Activated CD4-positive, alpha-beta T cell treated with anti-CD3 and anti-CD28 coated beads, Interleukin-2, amount 10 ng/mL, durations not matched to agents 7 days and 5 days (primary cell): ENCODE measurements around the gene UBL4A. TPM values are rescaled to one million over a fixed set of nuclear protein-coding genes. Genes with fewer than 3 reads are reported as not detected.

ENCODE experiments used
- CTCF ChIA-PET: fragments of 350-600 bp; sonication (Branson Sonifier 250); formaldehyde crosslinking; loops from one replicate; lab custom pipeline; 2021; ENCODE audit warnings: antibody characterized with exemption; lab: Charles Lee
- POLR2A ChIA-PET: fragments of 350-600 bp; sonication (Branson Sonifier 250); formaldehyde crosslinking; loops from one replicate; lab custom pipeline; 2021; ENCODE audit warnings: antibody characterized with exemption; lab: Charles Lee
- DNase-seq: peaks from one replicate; pipeline ENCODE4 v3.0.0-alpha.2; 2020
- H3K27ac Mint-ChIP-seq: one replicate; pipeline ENCODE4 v1.8.0; 2021; ENCODE audit warnings: mild to moderate bottlenecking, moderate library complexity, mixed read lengths
- H3K27me3 Mint-ChIP-seq: one replicate; pipeline ENCODE4 v1.8.0; 2021; ENCODE audit warnings: mixed read lengths
- H3K36me3 Mint-ChIP-seq: one replicate; pipeline ENCODE4 v1.8.0; 2021; ENCODE audit warnings: low read depth, mixed read lengths
- H3K4me1 Mint-ChIP-seq: one replicate; pipeline ENCODE4 v1.8.0; 2021; ENCODE audit warnings: mixed read lengths
- H3K4me3 Mint-ChIP-seq: one replicate; pipeline ENCODE4 v1.8.0; 2021; ENCODE audit warnings: mild to moderate bottlenecking, moderate library complexity, mixed read lengths
- H3K9me3 Mint-ChIP-seq: one replicate; pipeline ENCODE4 v1.8.0; 2021; ENCODE audit warnings: mixed read lengths
- microRNA-seq: library from miRNA; unstranded; fragments of <30 nt; microRNA quantifications from one replicate; pipeline ENCODE4 v1.2.0, GENCODE V29; 2021; ENCODE audit warnings: borderline microRNAs expressed, borderline replicate concordance
- total RNA-seq, 2 experiments: library from RNA; stranded (reverse); gene quantifications; one replicate each; pipeline ENCODE4 v1.2.3, GENCODE V29; 2021

The UBL4A gene
- total RNA-seq, 2 experiments from 2014 or later: 46.4 to 47.3 TPM

DNA sequence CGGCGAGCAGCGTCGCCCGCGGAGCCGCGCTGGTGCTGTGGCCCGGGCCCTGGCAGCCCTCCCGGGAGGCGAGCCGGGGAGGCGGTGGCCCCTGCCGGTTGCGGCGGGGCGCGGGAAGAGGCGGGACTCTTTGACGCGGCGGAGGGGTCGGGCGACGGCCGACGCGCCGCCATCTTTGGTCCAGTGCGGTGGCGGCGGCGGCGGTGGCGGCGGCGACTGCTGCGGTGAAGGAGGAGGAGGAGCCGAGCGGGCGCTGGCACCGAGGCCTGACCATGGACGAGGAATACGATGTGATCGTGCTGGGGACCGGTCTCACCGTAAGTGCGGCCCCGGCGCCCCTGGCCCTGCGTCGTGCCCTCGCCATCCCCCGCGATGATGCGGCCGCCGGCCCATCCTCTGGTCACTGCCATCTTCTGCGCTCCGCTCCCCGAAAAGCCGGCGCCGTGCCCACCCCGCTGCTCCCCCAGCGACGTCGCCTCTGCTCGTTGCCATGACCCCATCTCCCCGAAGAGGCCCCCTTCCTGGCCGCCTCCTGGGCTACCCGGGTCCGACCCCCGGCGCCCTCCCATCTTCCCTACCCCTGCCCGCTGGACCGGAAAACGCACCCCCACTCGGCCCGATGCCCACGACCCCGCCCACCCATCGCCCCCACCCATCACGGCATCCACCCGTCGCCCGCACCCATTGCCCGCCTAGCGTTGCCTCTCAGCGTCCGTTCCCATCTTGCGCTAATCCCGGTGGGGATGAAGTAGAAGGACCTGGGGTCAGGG lies 49.2 kb downstream of the UBL4A start, which contains the start of gene GDI1:
TSS of gene GDI1 (plus strand) at position 172 of the 770 bp plus-strand sequence. CDS start at position 273, 101 bp downstream.
- CTCF ChIA-PET: no interaction called here
- Mint-ChIP-seq H3K27me3 (no peaks in the 10 kb centered on the region), H3K4me1 (peaks cover 27% of the 10 kb centered on the region), H3K4me3 (peak within 1 kb of the TSS; percentile 81), H3K27ac (peak within 1 kb of the TSS; percentile 87), H3K9me3 (no peaks in the 10 kb centered on the region), H3K36me3 (peaks cover 24% of the 10 kb centered on the region)
- DNase-seq: peak; percentile 52
- POLR2A ChIA-PET: no interaction called here

GRCh38 chrX:154436374-154436982 lies 49.9 kb downstream of the UBL4A start:
- peak; percentile 45 for DNase-seq
- ChIA-PET CTCF (no interaction called here), POLR2A (no interaction called here)
- H3K27ac Mint-ChIP-seq: peak overlapping the region; percentile 87
- H3K36me3 Mint-ChIP-seq: peaks cover 19% of the 10 kb centered on the region
- H3K4me3 Mint-ChIP-seq: peak overlapping the region; percentile 75
- peaks cover 22% of the 10 kb centered on the region for H3K4me1 Mint-ChIP-seq
- H3K9me3 Mint-ChIP-seq: no peaks in the 10 kb centered on the region
- no peaks in the 10 kb centered on the region for H3K27me3 Mint-ChIP-seq

DNA sequence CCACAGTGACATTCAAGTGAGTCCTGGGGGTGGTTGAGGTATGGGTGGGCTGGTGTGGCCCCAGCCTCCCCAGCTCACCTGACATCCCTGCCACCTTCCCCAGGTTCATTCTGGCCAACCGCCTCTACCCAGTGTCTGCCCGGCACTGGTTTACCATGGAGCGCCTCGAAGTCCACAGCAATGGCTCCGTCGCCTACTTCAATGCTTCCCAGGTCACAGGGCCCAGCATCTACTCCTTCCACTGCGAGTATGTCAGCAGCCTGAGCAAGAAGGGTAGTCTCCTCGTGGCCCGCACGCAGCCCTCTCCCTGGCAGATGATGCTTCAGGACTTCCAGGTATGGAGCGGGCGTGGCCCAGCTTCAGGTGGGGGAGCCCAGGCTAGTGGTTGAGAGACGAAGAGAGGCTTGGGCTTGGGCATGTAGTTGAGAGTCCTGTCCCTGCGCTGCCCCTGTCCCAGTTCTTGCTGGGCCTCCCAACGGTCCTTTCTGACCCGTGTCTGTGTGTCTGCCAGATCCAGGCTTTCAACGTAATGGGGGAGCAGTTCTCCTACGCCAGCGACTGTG lies 51.2 kb downstream of the UBL4A start:
- POLR2A ChIA-PET: no interaction called here

DNA sequence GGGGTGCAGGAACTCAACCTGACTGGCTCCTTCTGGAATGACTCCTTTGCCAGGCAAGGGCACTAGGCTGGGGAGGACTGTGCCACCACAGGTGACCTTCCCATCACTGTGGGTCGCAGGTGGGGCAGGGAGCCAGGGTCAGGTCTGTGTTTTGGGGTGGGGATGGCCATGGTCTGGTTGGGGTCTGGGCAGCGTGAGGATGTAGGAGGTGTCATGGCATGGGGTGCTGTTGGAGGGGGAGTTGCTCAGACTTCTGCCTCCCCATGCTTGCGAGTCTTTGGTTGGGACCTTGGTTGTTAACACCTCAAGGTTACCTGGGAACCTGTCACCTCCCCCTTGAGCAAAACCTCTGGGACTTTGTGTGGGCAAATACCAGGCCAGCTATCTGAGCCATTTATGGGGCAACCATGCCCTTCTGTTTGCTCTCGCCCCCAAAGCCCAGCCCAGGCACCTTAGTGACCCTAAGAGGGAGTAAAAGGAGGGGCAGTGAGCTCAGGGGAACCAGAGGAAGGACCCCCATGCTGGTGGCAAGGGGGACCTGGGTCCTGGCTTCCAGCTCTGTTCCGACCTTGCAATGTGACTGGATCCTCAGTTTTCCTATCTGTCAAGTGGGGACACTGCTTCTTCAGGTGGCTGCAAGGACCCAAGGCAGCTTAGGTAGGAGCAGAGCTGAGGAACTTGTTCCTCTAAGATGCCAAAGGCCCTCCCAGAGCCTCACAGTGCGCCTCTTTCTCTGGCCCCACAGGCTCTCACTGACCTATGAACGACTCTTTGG lies 51.8 kb downstream of the UBL4A start:
- ChIA-PET POLR2A (no interaction called here), CTCF (no interaction called here)
- peaks cover 28% of the 10 kb centered on the region for H3K4me1 Mint-ChIP-seq
- H3K27ac Mint-ChIP-seq: no peak overlapping the region
- H3K4me3 Mint-ChIP-seq: no peak overlapping the region
- H3K27me3 Mint-ChIP-seq: no peaks in the 10 kb centered on the region
- DNase-seq: no peak
- H3K36me3 Mint-ChIP-seq: peaks cover 19% of the 10 kb centered on the region
- H3K9me3 Mint-ChIP-seq: no peaks in the 10 kb centered on the region

More for the DNA sequence above, 51.2 kb downstream of the UBL4A start:
- Mint-ChIP-seq H3K27ac (no peak overlapping the region), H3K4me3 (no peak overlapping the region), H3K27me3 (no peaks in the 10 kb centered on the region), H3K36me3 (peaks cover 19% of the 10 kb centered on the region), H3K4me1 (peaks cover 26% of the 10 kb centered on the region), H3K9me3 (no peaks in the 10 kb centered on the region)
- no peak for DNase-seq
- CTCF ChIA-PET: no interaction called here

Small RNAs within 50 kb of the gene (microRNA-seq; reads per million reads assigned to microRNA genes)
- 0.63 reads per million for gene MIR6858

Other genes with a start within 250 kb of the UBL4A start
- gene OPN1MW3, start 229.0 kb downstream of the UBL4A start, total RNA-seq: not detected
- gene TEX28, start 191.5 kb downstream of the UBL4A start, total RNA-seq: not detected
- 1 to 10 TPM; 4.2 to 5.2 TPM for gene TKTL1, start 190.8 kb downstream of the UBL4A start, total RNA-seq
- gene FLNA, start 112.0 kb downstream of the UBL4A start, total RNA-seq: 1,000 to 10,000 TPM; 1,440 to 1,524 TPM
- gene EMD, start 107.3 kb downstream of the UBL4A start, total RNA-seq: 10 to 100 TPM; 52.1 to 59.9 TPM
- gene RPL10, start 88.2 kb downstream of the UBL4A start, total RNA-seq: 1,000 to 10,000 TPM; 1,884 to 2,727 TPM
- 10 to 100 TPM; 21.8 to 24.3 TPM for gene DNASE1L1, start 77.4 kb downstream of the UBL4A start, total RNA-seq
- gene TAFAZZIN, start 75.1 kb downstream of the UBL4A start, total RNA-seq: 100 to 1,000 TPM in 1 of 2 experiments, 10 to 100 TPM in 1; 86.6 to 104 TPM
- 10 to 100 TPM; 46.1 to 46.9 TPM for gene ATP6AP1, start 57.9 kb downstream of the UBL4A start, total RNA-seq
- 100 to 1,000 TPM; 118 to 123 TPM for gene GDI1, start 49.5 kb downstream of the UBL4A start, total RNA-seq
- 10 to 100 TPM; 54.3 to 66.9 TPM for gene FAM50A, start 42.5 kb downstream of the UBL4A start, total RNA-seq
- 10 to 100 TPM; 26.2 to 28.3 TPM for gene PLXNA3, start 28.3 kb downstream of the UBL4A start, total RNA-seq
- 10 to 100 TPM; 43.2 to 47.9 TPM for gene LAGE3, start 7.3 kb downstream of the UBL4A start, total RNA-seq
- 10 to 100 TPM; 21.7 to 26.0 TPM for gene SLC10A3, start 4.0 kb upstream of the UBL4A start, total RNA-seq
- 10 to 100 TPM; 34.4 to 38.6 TPM for gene FAM3A, start 29.6 kb upstream of the UBL4A start, total RNA-seq
- 10 to 100 TPM; 64.7 to 69.4 TPM for gene G6PD, start 60.2 kb upstream of the UBL4A start, total RNA-seq
- gene IKBKG, start 61.0 kb upstream of the UBL4A start, total RNA-seq: 10 to 100 TPM; 41.5 to 46.0 TPM
- not detected for gene CTAG1A, start 98.5 kb upstream of the UBL4A start, total RNA-seq
- not detected for gene CTAG1B, start 132.7 kb upstream of the UBL4A start, total RNA-seq
- gene CTAG2, start 167.0 kb upstream of the UBL4A start, total RNA-seq: not detected